Esophagus (tissue), 2 donors: ENCODE measurements around the gene LSM14A. TPM values are rescaled to one million over a fixed set of nuclear protein-coding genes. Genes with fewer than 3 reads are reported as not detected.
"Not testable (repeated sequence)": the region's sequence is repeated elsewhere in the genome, so short reads cannot be mapped to it uniquely, and the experiment has no call there.

Source experiments
- H3K27ac ChIP-seq, 2 donors: one replicate each; pipeline ENCODE4 v1.5.1; 2013; ENCODE audit warnings: low read depth in 2 of 2, mild to moderate bottlenecking in 2 of 2, inconsistent platforms in 1 of 2, low read length in 1 of 2, moderate library complexity in 1 of 2
- H3K27me3 ChIP-seq, 2 donors: one replicate each; pipeline ENCODE4 v1.6.1; 2013; ENCODE audit warnings: low read length in 2 of 2, control low read depth in 1 of 2, mild to moderate bottlenecking in 1 of 2; ENCODE audit not compliant: insufficient read depth in 2 of 2, control insufficient read depth in 1 of 2
- H3K36me3 ChIP-seq, 2 donors: one replicate each; pipeline ENCODE4 v1.6.1; 2013; ENCODE audit warnings: low read length in 1 of 2; ENCODE audit not compliant: control insufficient read depth in 2 of 2, insufficient read depth in 2 of 2
- H3K4me1 ChIP-seq, 2 donors: one replicate each; pipeline ENCODE4 v1.6.1; 2013; ENCODE audit warnings: low read length in 1 of 2; ENCODE audit not compliant: control insufficient read depth in 2 of 2, insufficient read depth in 2 of 2
- H3K4me3 ChIP-seq, 2 donors: one replicate each; pipeline ENCODE4 v1.5.1; 2013; ENCODE audit warnings: low read length in 2 of 2, mild to moderate bottlenecking in 2 of 2, low read depth in 1 of 2, moderate library complexity in 1 of 2
- H3K9me3 ChIP-seq, 2 donors: one replicate each; pipeline ENCODE4 v1.6.1; 2013; ENCODE audit warnings: mild to moderate bottlenecking in 2 of 2, low read depth in 1 of 2, low read length in 1 of 2, moderate library complexity in 1 of 2; ENCODE audit not compliant: control insufficient read depth in 2 of 2, insufficient read depth in 1 of 2
- WGBS, 2 donors: extraction: QIAGEN DNeasy Blood & Tissue Kit; methylation state at CpG; one replicate each; pipeline ENCODE4 v1.1.7; 2013; 5-methylcytosine and 5-hydroxymethylcytosine counted together
- polyA plus RNA-seq, 2 donors: library from polyadenylated mRNA; stranded (reverse); fragments of 200-250 nt; gene quantifications; one replicate each; pipeline ENCODE4 v1.2.3, GENCODE V29; 2013
- donor health status: healthy with polysubstance abuse.
- donor health status: Bipolar disorder and iron deficiency.

The LSM14A gene
- polyA plus RNA-seq, 2 donors, result 31.4 to 57.2 TPM

GRCh38 chr19:34201133-34201532 lies 28.8 kb downstream of the LSM14A start:
- WGBS, 2 donors, result 92 to 96% methylated on average over 6 of the region's 6 CpGs
- H3K9me3 ChIP-seq, result no peaks in the 10 kb centered on the region
- no peaks in the 10 kb centered on the region for H3K4me1 ChIP-seq
- no peaks in the 10 kb centered on the region for H3K27me3 ChIP-seq
- peaks cover 0 to 7% of the 10 kb centered on the region in 2 donors for H3K36me3 ChIP-seq
- H3K4me3 ChIP-seq, result no peak overlapping the region
- H3K27ac ChIP-seq, result no peak overlapping the region

GRCh38 chr19:34205324-34205723 lies 33.0 kb downstream of the LSM14A start:
- H3K27me3 ChIP-seq, H3K4me1 ChIP-seq, H3K9me3 ChIP-seq, H3K4me3 ChIP-seq, H3K27ac ChIP-seq: not testable (repeated sequence)
- H3K36me3 ChIP-seq, result peaks cover 3 to 11% of the 10 kb centered on the region in 2 donors
- 96 to 97% methylated on average over 7 of the region's 7 CpGs for WGBS, 2 donors

- no peaks in the 10 kb centered on the region for H3K9me3 ChIP-seq
- H3K4me3 ChIP-seq, result no peak overlapping the region
- no peak overlapping the region for H3K27ac ChIP-seq
- no peaks in the 10 kb centered on the region for H3K4me1 ChIP-seq
- 96% methylated on average over 1 of the region's 1 CpG for WGBS, 2 donors
- H3K27me3 ChIP-seq, result no peaks in the 10 kb centered on the region
- peaks cover 3 to 7% of the 10 kb centered on the region in 2 donors for H3K36me3 ChIP-seq
Measured at GRCh38 chr19:34208291-34208884, 36.1 kb downstream of the LSM14A start.

- Histone ChIP-seq H3K36me3 (peaks cover 3 to 7% of the 10 kb centered on the region in 2 donors), H3K4me1 (no peaks in the 10 kb centered on the region), H3K27me3 (no peaks in the 10 kb centered on the region), H3K27ac (no peak overlapping the region), H3K4me3 (no peak overlapping the region), H3K9me3 (no peaks in the 10 kb centered on the region)
- 83 to 90% methylated on average over 4 of the region's 4 CpGs for WGBS, 2 donors
Measured at GRCh38 chr19:34209726-34210125, 37.4 kb downstream of the LSM14A start.

- no peak overlapping the region for H3K4me3 ChIP-seq
- H3K4me1 ChIP-seq, result no peaks in the 10 kb centered on the region
- no peak overlapping the region for H3K27ac ChIP-seq
- peaks cover 4 to 7% of the 10 kb centered on the region in 2 donors for H3K36me3 ChIP-seq
- H3K9me3 ChIP-seq, result no peaks in the 10 kb centered on the region
- no peaks in the 10 kb centered on the region for H3K27me3 ChIP-seq
- 88 to 91% methylated on average over 2 of the region's 2 CpGs for WGBS, 2 donors
Measured at GRCh38 chr19:34213283-34213682, 41.0 kb downstream of the LSM14A start.

- H3K36me3 ChIP-seq, result peaks cover 4 to 7% of the 10 kb centered on the region in 2 donors
Measured at GRCh38 chr19:34214040-34214439, 41.7 kb downstream of the LSM14A start.

GRCh38 chr19:34215006-34215665 lies 42.8 kb downstream of the LSM14A start:
- WGBS, 2 donors, result 94 to 96% methylated on average over 3 of the region's 3 CpGs
- Histone ChIP-seq H3K27me3 (no peaks in the 10 kb centered on the region), H3K27ac (no peak overlapping the region), H3K36me3 (peaks cover 2 to 7% of the 10 kb centered on the region in 2 donors), H3K4me3 (no peak overlapping the region), H3K4me1 (no peaks in the 10 kb centered on the region), H3K9me3 (no peaks in the 10 kb centered on the region)

More at GRCh38 chr19:34214040-34214439, 41.7 kb downstream of the LSM14A start:
- Histone ChIP-seq H3K4me3 (no peak overlapping the region), H3K4me1 (no peaks in the 10 kb centered on the region), H3K27me3 (no peaks in the 10 kb centered on the region), H3K9me3 (no peaks in the 10 kb centered on the region), H3K27ac (no peak overlapping the region)
- WGBS, 2 donors, result 97% methylated on average over 4 of the region's 4 CpGs

- H3K27ac ChIP-seq, result no peak overlapping the region
Measured at GRCh38 chr19:34215666-34216038, 43.3 kb downstream of the LSM14A start.

GRCh38 chr19:34216745-34217219 lies 44.5 kb downstream of the LSM14A start:
- H3K27ac ChIP-seq, H3K9me3 ChIP-seq, H3K4me1 ChIP-seq, H3K27me3 ChIP-seq, H3K4me3 ChIP-seq, H3K36me3 ChIP-seq: not testable (repeated sequence)
- 83 to 88% methylated on average over 14 of the region's 14 CpGs for whole genome bisulfite sequencing, 2 donors

More at GRCh38 chr19:34215666-34216038, 43.3 kb downstream of the LSM14A start:
- Histone ChIP-seq H3K9me3 (no peaks in the 10 kb centered on the region), H3K4me1 (no peaks in the 10 kb centered on the region), H3K36me3 (peaks cover 0 to 7% of the 10 kb centered on the region in 2 donors), H3K4me3 (no peak overlapping the region), H3K27me3 (no peaks in the 10 kb centered on the region)
- 96% methylated on average over 3 of the region's 3 CpGs for WGBS, 2 donors
